GM21390 (cell line): ENCODE results near the gene FN3KRP.
A peak's percentile ranks its signal among the peaks of the same experiment; 100 is the strongest.

Source experiments
- ATAC-seq: cut with Tn5 transposase; IDR thresholded peaks from one replicate; pipeline ENCODE4 v1.9.1; 2021; ENCODE audit not compliant: unreplicated experiment

The FN3KRP gene, protein sequence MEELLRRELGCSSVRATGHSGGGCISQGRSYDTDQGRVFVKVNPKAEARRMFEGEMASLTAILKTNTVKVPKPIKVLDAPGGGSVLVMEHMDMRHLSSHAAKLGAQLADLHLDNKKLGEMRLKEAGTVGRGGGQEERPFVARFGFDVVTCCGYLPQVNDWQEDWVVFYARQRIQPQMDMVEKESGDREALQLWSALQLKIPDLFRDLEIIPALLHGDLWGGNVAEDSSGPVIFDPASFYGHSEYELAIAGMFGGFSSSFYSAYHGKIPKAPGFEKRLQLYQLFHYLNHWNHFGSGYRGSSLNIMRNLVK

GRCh38 chr17:82716203-82717010 lies at the start of gene FN3KRP:
FN3KRP (plus strand) TSS chr17:82716706; CDS start chr17:82716756, 50 bp downstream.
- peak; percentile 47 for ATAC-seq

DNA sequence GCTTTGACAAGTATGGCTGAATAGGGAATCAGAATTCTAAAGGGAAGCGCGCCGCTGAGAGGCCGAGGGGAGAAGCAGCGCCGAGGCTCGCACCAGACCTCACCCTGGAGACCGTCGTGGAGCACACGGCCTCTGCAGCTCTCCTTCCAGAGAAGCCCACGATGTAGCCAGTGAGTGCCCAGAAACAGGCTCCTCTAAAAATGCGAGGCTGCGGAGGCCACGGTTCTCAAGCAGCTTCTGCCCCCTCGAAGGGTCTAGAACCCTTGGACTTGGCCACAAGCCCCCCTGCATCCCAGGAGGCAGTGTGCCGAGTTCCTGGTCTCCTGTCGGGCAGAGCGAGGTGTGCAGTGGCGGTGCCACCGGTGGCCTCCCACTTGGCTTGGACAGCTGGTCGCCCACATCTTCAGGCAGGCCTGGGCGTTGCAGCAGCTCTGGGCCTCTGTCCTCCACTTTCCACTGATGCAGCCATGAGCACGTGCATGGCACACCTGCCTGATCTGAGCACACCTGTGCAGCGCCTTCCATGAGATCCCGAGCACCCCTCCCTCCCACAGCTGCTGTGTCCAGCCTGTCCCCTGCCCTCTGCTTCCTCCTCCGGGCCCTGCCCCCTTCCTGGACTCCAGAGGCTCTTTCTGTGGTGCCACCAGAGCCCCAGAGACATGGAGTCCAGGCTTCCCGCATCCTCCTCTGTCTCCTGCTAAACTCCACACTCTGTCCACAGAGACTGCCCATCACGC lies 49.4 kb upstream of the FN3KRP start:
- ATAC-seq = no peak

- no peak for ATAC-seq
Measured at GRCh38 chr17:82667668-82668000, 48.9 kb upstream of the FN3KRP start.

DNA sequence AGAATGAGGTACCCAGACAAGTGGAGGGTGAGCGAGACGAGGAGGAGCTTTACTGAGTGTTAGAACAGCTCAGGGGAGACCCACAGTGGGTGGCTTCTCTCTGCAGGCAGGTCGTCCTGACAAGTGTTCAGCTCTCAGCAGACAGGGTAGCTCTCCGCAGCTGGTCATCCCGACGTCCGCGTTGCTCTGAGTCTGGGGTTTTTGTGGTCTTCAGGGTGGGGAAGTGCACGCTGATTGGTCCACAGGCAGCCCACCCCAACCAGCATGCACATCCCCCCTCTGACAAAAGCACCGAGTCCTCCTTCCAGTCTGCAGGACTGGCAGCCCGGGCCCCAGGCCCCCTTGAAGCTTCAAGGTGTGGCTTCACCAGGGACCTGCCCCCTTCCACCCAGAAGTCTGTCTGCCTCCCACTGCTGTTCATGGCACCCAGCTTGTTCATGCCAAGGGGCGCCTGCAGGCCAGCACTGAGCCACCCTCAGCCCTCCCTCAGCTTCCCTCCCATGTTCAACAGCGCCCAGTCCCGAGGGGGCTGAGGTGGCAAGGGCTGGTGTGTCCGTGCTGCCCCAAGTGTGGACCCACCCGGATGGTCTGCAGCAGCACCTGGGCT lies 48.4 kb upstream of the FN3KRP start:
- no peak for ATAC-seq

GRCh38 chr17:82668631-82669099 lies 47.8 kb upstream of the FN3KRP start:
- no peak for ATAC-seq

- no peak for ATAC-seq
Measured at GRCh38 chr17:82670661-82671450, 45.6 kb upstream of the FN3KRP start.

DNA sequence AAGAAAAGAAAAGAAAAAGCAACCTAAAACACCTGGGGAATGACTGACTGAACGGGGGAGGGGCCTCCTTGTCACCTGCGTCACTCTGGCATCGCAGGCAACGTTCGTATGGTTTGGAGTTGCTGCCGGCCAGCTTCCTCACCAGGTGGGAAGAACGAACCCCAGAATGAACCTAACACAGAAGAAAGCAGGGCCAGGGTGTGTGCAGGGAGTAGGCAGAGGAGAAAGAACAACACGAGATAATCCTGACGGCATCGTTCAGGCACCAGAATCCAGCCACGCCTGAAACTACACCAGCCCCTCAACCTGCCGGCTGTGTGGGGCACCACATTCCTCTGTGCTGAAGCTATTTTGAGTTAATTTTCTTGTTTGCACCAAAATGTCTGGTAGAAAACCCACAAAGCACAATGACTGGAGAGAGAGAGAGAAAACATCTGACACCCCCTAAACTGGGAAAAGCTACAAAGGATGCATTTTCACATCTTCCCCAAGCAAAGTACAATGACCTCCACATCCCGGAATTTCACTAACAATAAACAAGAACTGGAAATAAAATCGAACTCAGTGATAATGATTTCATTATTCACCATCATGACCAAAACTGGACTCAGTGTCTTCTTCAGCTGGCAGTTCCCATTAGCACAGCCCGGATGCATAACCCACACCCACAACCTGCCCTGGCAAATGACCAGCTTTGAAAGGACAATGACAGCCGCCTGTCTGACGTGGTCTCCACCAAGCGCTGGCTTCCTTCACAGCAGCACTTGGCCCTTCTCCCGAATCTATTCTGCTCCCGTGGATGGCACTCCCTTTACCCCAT lies 41.6 kb upstream of the FN3KRP start:
- ATAC-seq = no peak

- ATAC-seq = no peak
Measured at GRCh38 chr17:82675476-82676245, 40.8 kb upstream of the FN3KRP start.

DNA sequence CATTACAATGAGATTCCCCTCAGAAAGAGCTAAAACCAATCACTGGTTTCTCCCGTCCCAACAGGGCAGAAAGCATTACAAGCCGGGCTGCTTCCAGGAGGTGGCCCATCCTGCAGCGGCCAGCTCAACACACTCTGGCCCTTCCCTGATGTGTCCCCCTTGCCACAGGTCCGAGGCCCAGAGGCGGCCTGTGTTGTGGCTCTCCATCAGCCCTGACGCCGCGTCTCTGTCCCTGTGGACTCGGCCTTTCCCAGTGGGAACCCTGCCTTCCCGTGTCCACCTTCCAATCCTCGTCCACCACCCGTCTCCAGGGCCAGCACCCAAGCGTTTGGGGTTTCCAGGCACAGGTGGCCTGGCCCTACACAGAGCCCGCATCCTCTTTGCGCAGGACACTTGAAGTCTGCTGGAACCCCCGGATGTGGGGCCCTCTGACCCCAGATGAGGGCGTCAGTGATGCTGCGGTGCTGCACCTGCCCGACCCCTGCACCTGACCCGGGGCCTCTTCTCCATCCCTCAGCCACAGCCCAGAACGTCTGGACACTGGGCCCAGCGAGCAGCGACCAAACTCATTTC lies 39.1 kb upstream of the FN3KRP start:
- no peak for ATAC-seq

DNA sequence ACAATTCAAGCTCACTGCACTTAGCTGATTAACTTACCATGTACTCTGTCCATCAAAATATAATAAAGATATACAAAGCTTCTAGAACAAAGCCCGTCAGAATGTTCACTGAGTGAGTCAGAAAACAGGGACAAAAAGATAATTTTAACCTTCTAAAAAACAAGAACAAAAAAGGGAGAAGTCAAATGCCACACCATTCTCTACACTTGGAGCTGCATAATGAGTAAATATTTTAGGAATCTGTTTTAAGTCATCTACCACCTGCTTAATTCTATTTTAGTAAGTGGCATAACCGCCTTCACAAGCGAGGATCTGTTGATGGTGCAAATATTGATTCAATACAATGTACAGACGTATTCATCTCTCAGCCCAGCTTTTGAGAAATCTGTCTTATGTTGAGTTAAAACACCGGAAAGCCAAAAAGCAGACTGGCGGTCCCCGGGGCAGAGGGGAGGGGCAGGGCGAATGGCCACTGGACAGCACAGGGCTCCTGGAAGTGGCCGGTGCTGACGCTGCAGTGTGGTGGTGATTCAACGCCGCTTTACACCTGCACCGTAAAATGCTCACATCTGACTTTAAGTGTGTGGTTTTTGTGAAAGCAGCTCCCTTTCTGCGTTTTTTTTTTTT lies 38.1 kb upstream of the FN3KRP start:
- ATAC-seq = no peak

GRCh38 chr17:82679586-82680465 lies 36.7 kb upstream of the FN3KRP start:
- no peak for ATAC-seq

DNA sequence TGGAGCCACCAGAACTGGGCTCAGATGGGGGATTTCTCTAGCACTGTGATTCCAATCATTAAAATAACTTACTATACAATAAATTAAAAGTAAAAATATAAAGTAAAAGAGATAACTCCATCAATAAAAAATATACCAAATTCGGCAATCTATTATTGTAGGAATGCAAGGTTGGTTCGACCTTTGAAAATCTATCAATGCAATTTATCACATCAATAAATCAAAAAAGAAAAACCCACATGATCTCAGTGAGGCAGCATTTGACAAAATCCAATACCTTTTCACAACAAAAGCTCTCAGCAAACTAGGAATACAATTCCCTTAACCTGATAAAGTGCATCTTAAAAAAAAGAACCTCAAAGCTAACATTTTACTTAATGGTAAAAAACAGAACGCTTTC lies 35.0 kb upstream of the FN3KRP start:
- ATAC-seq = no peak

DNA sequence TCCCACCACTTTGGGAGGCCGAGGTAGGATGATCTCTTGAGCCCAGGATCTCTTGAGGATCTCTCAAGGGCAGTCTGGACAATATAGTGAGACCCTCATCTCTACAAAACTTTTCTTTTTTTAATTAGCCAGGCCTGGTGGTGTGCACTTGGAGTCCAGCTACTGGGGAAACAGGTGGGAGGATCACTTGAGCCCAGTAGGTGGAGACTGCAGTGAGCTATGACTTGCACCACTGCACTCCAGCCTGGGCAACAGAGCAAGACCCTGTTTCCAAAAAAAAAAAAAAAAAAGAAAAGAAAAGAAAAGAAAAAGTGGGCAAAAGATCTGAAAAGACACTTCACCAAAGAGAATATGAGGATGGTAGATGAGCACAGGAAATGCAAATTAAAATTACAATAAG lies 33.0 kb upstream of the FN3KRP start:
- ATAC-seq = no peak

- no peak for ATAC-seq
Measured at GRCh38 chr17:82684228-82684841, 32.2 kb upstream of the FN3KRP start.

DNA sequence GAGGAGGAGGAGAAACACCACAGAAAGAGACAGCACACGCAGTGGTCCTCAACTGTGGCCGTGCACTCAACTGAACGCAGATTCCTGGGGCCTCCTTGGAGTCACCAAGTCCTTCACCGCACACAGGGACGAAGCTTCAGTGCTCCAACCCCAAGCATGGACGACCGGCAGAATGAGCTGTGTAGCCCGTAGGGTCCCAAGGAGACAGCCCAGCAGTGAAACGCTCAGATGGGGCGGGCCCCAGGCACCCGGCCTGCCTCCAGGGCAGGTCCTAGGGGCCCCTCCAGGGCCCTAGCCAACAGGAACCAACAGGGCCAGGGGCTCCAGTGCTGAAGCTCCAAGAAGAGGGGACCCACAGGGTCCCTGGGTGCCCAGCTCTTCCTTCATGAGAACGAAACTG lies 31.2 kb upstream of the FN3KRP start:
- no peak for ATAC-seq
